Heart left ventricle (tissue), 13 donors: ENCODE measurements around the gene MIDN.

Experiments used
- POLR2A ChIP-seq, 2 donors: fragments of 450-650 bp; IDR thresholded peaks; one replicate each; pipeline ENCODE4 v1.6.1; 2017; ENCODE audit warnings: antibody characterized with exemption in 2 of 2, mild to moderate bottlenecking in 2 of 2, moderate library complexity in 2 of 2
- TF ChIP-seq, protein P1 (sequence below), 12 donors: fragments of 200-600 bp; sonication (generic) in 4 of 12; IDR thresholded peaks; one replicate each; pipeline versions ENCODE4 v1.5.0 to v1.8.0; 2018 to 2022; ENCODE audit warnings: antibody characterized with exemption in 12 of 12, mild to moderate bottlenecking in 5 of 12
- donor health status: ischemic (EF 13 %, LVEDD 7.1; RV severe dilation, severe dysfunction).
- donor health status: DM: no; HTN: yes; CAD: no.
- donor health status: DM: no; HTN: no; CAD: no.
- donor health status: ischemic (EF 25% LVEDD 6.9; RV normal size, moderate dysfunction).
- donor health status: ischemic (EF 25% LVEDD 5.7; RV mildly dilated, moderate dysfunction).
- donor health status: ischemic (EF 35%, LVEDD 5.7; RV mildly dilated, moderate dysfunction).
- donor health status: nonischemic (EF 11% LVEDD 7.7; RV severe dilation, severe dysfunction).
- donor health status: DM: yes; HTN: yes; CAD: no.
- donor health status: PGD.
- donor health status: ischemic (EF 29% LVEDD 5.4; RV normal size, mild dysfunction).
- donor health status: nonischemic (EF 23%, LVEDD 6.1; RV moderate dilation, normal function).

DNA sequence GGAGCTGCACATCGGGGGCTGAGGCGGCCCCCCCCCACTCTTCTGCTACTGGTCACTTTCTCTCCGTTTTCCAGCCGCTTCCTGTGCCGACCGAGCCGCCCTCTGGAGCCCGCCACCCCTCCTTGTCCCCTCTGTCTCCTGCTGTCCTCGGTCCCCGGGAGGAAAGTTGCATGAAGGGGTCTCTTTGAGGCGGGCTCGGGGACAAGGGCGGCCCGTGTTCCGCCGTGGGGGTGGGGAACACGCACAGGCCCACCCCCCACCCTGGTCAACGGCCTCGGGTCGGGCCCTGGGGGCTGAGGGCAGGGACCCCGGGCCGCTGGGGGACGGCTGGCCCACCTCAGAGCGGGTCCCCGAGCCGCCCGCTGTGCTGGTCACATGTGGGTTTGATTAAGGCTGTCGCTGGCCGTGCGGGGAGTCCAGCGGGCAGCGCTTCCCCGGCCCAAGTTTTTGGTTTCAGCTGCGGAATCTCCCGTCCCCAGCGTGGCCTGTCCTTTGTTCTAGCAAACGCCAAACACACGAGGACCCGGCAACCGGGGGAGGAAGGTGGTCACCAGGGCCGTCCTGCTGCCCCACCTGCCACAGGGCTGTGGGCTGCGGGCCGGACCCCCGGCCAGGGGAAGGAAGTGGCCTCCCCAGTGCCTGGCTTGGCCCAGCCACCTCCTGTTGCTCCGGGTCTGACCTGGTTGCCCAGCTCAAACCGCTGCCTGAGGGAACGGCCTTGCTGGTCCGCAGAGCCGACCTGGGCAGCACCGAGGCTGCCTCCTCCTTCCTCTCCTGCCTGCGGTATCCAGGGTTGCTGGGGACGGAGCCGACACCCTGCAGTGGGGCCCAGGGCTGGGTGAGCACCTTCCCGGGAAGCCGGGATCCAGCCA, 39.2 kb downstream of the MIDN start:
- TF ChIP-seq POLR2A (IDR thresholded peaks at IDR 0.05) = no peak
- TF ChIP-seq, protein P1, sequence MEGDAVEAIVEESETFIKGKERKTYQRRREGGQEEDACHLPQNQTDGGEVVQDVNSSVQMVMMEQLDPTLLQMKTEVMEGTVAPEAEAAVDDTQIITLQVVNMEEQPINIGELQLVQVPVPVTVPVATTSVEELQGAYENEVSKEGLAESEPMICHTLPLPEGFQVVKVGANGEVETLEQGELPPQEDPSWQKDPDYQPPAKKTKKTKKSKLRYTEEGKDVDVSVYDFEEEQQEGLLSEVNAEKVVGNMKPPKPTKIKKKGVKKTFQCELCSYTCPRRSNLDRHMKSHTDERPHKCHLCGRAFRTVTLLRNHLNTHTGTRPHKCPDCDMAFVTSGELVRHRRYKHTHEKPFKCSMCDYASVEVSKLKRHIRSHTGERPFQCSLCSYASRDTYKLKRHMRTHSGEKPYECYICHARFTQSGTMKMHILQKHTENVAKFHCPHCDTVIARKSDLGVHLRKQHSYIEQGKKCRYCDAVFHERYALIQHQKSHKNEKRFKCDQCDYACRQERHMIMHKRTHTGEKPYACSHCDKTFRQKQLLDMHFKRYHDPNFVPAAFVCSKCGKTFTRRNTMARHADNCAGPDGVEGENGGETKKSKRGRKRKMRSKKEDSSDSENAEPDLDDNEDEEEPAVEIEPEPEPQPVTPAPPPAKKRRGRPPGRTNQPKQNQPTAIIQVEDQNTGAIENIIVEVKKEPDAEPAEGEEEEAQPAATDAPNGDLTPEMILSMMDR (IDR thresholded peaks at IDR 0.05) = no peak
